NCI-H1092 (cell line): ENCODE results near the gene PHGDH.
"Not testable (repeated sequence)": the region's sequence is repeated elsewhere in the genome, so short reads cannot be mapped to it uniquely, and the experiment has no call there.

Source experiments
- DNase-seq: peaks from one replicate; lab custom pipeline; 2025; lab: John Stamatoyannopoulos, UW

The PHGDH gene

GRCh38 chr1:119766374-119766794, 54.6 kb downstream of the PHGDH start:
- DNase-seq, result no peak

GRCh38 chr1:119767486-119767885, 55.8 kb downstream of the PHGDH start:
- DNase-seq, result no peak

GRCh38 chr1:119768778-119769177, 57.0 kb downstream of the PHGDH start, which contains the start of gene HMGCS2:
Gene HMGCS2, minus strand, starts transcription at chr1:119768905. Its CDS starts 61 bp downstream, at chr1:119768844.
- DNase-seq, result no peak

GRCh38 chr1:119771016-119771415, 59.3 kb downstream of the PHGDH start:
- DNase-seq, result no peak

GRCh38 chr1:119771770-119772169, 60.0 kb downstream of the PHGDH start:
- no peak for DNase-seq

GRCh38 chr1:119772298-119772697, 60.6 kb downstream of the PHGDH start:
- DNase-seq, result no peak

- DNase-seq, result no peak
Measured at GRCh38 chr1:119773711-119774241, 62.0 kb downstream of the PHGDH start.

GRCh38 chr1:119774746-119775490, 63.2 kb downstream of the PHGDH start:
- DNase-seq, result no peak

GRCh38 chr1:119778359-119778758, 66.6 kb downstream of the PHGDH start:
- no peak for DNase-seq

GRCh38 chr1:119778886-119779560, 67.3 kb downstream of the PHGDH start:
- no peak for DNase-seq

- no peak for DNase-seq
Measured at GRCh38 chr1:119779869-119780356, 68.2 kb downstream of the PHGDH start.

- no peak for DNase-seq
Measured at GRCh38 chr1:119781434-119782210, 69.9 kb downstream of the PHGDH start.

- DNase-seq, result no peak
Measured at GRCh38 chr1:119782631-119783325, 71.0 kb downstream of the PHGDH start.

GRCh38 chr1:119783354-119784185, 71.8 kb downstream of the PHGDH start:
- no peak for DNase-seq

- DNase-seq, result no peak
Measured at GRCh38 chr1:119784191-119784781, 72.6 kb downstream of the PHGDH start.

- not testable (repeated sequence) for DNase-seq
Measured at GRCh38 chr1:119786046-119786445, 74.3 kb downstream of the PHGDH start.

- not testable (repeated sequence) for DNase-seq
Measured at GRCh38 chr1:119786473-119787050, 74.8 kb downstream of the PHGDH start.

GRCh38 chr1:119787776-119788175, 76.0 kb downstream of the PHGDH start:
- no peak for DNase-seq

- no peak for DNase-seq
Measured at GRCh38 chr1:119790451-119791198, 78.9 kb downstream of the PHGDH start.
